AG04450 (cell line): ENCODE results near the gene WASL. TPM values are rescaled to one million over a fixed set of nuclear protein-coding genes. Genes with fewer than 3 reads are reported as not detected.
"Not testable (repeated sequence)": the region's sequence is repeated elsewhere in the genome, so short reads cannot be mapped to it uniquely, and the experiment has no call there.

Experiments
- CTCF ChIA-PET: fragments of 300-600, 350-600 bp; formaldehyde crosslinking; extraction: SDS; loops from one replicate; lab custom pipeline; 2022; ENCODE audit warnings: antibody characterized with exemption, inconsistent platforms; lab: Charles Lee
- POLR2A ChIA-PET: fragments of 350-600 bp; formaldehyde crosslinking; extraction: SDS; loops from one replicate; lab custom pipeline; 2021; ENCODE audit warnings: antibody characterized with exemption, inconsistent platforms; lab: Yijun Ruan, JAX
- DNase-seq: peaks from one replicate; pipeline ENCODE4 v3.0.0-alpha.2; 2011; ENCODE audit warnings: low read depth, low spot score
- H3K27ac ChIP-seq: one replicate; pipeline ENCODE4 v1.5.1; 2012; ENCODE audit warnings: low read depth, low read length, control low read depth
- H3K27me3 ChIP-seq: one replicate; pipeline ENCODE4 v1.6.0; 2012; ENCODE audit warnings: low read length; ENCODE audit not compliant: control insufficient read depth, insufficient read depth
- H3K4me3 ChIP-seq: 2 replicates; pipeline ENCODE4 v1.5.1; 2011; ENCODE audit warnings: mild to moderate bottlenecking, low read depth, low read length, control low read depth
- H3K9me3 ChIP-seq: 2 replicates; pipeline ENCODE4 v1.5.1; 2012; ENCODE audit warnings: low read length; ENCODE audit not compliant: control insufficient read depth, insufficient read depth
- polyA plus RNA-seq: library from polyadenylated mRNA; depleted of rRNA; stranded (reverse); fragments of >200 nt; gene quantifications from 2 replicates; pipeline ENCODE4 v1.2.3, GENCODE V29; 2011
- TF ChIP-seq, protein P1 (sequence below): IDR thresholded peaks from 2 replicates; pipeline ENCODE4 v1.5.1; 2011; ENCODE audit warnings: low read depth, low read length, control low read depth, inconsistent platforms

WASL gene
- polyA plus RNA-seq, 1 experiment = 11.9 TPM

DNA sequence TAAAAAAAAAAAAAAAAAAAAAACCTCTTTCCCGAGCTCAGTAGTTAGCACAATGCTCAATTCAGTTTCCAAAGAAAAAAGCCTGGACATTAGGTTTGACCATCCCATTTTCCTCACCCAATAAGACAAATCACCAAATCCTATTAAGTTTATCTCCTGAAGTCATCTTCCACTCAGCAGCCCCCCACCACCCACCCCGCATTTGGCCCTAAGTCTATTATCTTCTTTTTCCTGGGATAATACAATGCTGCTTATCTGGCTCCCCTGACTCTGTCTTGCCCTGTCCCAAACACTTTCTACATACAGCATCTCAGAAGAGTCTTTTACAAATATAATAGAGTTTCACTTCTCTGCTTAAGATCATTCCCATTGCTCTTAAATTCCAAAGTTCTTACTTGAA is 110.9 kb downstream of the WASL start:
- CTCF ChIA-PET = interaction anchor here (0.6 to 6.8 kb wide), 6 partner anchors 43 to 1208 kb away, joined by 3 to 78 read pairs (median 12); no protein-coding TSS in a partner anchor
- no peak for DNase-seq
- no peaks in the 10 kb centered on the region for H3K9me3 ChIP-seq
- no peak overlapping the region for H3K27ac ChIP-seq
- H3K4me3 ChIP-seq = no peak overlapping the region
- TF ChIP-seq, protein P1, sequence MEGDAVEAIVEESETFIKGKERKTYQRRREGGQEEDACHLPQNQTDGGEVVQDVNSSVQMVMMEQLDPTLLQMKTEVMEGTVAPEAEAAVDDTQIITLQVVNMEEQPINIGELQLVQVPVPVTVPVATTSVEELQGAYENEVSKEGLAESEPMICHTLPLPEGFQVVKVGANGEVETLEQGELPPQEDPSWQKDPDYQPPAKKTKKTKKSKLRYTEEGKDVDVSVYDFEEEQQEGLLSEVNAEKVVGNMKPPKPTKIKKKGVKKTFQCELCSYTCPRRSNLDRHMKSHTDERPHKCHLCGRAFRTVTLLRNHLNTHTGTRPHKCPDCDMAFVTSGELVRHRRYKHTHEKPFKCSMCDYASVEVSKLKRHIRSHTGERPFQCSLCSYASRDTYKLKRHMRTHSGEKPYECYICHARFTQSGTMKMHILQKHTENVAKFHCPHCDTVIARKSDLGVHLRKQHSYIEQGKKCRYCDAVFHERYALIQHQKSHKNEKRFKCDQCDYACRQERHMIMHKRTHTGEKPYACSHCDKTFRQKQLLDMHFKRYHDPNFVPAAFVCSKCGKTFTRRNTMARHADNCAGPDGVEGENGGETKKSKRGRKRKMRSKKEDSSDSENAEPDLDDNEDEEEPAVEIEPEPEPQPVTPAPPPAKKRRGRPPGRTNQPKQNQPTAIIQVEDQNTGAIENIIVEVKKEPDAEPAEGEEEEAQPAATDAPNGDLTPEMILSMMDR = no peak
- POLR2A ChIA-PET = no interaction called here
- peaks cover 3% of the 10 kb centered on the region for H3K27me3 ChIP-seq

GRCh38 chr7:123637203-123637602 is 111.6 kb downstream of the WASL start:
- Histone ChIP-seq H3K27ac (no peak overlapping the region), H3K27me3 (peaks cover 3% of the 10 kb centered on the region), H3K9me3 (no peaks in the 10 kb centered on the region), H3K4me3 (no peak overlapping the region)
- ChIA-PET POLR2A (no interaction called here), CTCF (interaction anchor here (0.7 to 6.8 kb wide), 8 partner anchors 42 to 234 kb away, joined by 3 to 78 read pairs (median 8); no protein-coding TSS in a partner anchor)
- DNase-seq = no peak
- TF ChIP-seq, protein P1 = no peak

DNA sequence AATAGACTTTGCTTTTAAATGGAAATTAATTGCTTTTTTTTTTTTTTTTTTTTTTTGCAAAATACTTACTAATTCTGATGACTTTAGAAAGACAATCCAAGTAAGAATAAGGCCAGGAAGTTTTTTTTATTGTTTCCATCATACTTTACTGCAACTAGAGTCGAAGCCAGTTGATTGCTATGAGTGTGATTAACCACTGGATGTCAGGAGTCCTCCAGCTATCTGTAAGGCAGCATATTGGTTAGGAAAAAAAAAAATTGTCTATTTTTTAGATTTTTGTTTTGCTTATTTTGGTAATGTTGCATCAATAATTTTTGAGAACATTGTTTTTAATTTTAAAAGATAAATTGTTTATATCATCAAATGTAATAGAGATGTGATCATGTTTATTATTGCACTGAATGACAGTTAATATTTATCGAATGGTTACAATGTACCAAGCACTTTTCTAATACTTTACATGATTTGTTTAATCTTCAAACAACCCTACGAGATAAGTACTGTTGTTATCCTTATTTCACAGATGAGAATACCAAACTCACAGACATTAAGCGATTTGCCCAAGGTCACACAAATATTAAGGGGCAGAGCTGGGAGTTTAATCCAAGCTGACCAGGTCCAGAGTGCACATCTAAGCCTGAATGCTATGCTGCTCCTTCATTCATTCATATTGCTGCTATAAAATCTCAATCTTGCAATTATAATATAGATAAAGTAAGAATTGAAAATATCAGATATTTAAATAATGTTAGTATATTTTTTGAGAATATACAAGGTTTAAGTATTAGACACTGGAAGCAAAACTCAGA is 113.0 kb downstream of the WASL start:
- ChIA-PET CTCF (interaction anchor here (0.6 to 6.8 kb wide), 22 partner anchors 9 to 570 kb away, joined by 3 to 78 read pairs (median 4); no protein-coding TSS in a partner anchor), POLR2A (no interaction called here)
- TF ChIP-seq, protein P1 = peak; percentile 71
- no peak overlapping the region for H3K27ac ChIP-seq
- no peak for DNase-seq
- H3K4me3 ChIP-seq = no peak overlapping the region
- H3K9me3 ChIP-seq = no peaks in the 10 kb centered on the region
- peaks cover 3% of the 10 kb centered on the region for H3K27me3 ChIP-seq

DNA sequence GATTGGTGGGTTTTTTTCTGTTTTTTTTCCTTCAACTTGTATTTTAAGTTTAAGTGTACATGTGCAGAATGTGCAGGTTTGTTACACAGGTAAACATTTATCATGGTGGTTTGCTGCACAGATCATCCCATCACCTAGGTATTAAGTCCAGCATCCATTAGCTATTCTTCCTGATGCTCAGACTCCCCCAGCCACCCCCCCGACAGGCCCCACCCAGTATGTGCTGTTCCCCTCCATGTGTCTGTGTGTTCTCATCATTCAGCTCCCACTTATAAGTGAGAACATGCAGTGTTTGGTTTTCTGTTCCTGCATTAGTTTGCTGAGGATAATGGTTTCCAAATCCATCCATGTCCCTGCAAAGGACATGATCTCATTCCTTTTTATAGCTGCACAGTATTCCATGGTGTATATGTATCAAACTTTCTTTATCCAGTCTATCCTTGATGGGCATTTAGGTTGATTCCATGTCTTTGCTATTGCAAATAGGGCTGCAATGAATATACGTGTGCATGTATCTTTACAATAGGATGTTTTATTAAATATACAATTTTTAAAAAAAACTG is 114.7 kb downstream of the WASL start:
- H3K27ac ChIP-seq, H3K9me3 ChIP-seq, DNase-seq, POLR2A ChIA-PET, H3K4me3 ChIP-seq, H3K27me3 ChIP-seq: not testable (repeated sequence)
- CTCF ChIA-PET = interaction anchor here (2.6 to 6.8 kb wide), 2 partner anchors 10 to 231 kb away, joined by 12 to 78 read pairs; no protein-coding TSS in a partner anchor

- CTCF ChIA-PET = interaction anchor here (6.8 kb wide), 1 partner anchor 232 kb away, joined by 78 read pairs; no protein-coding TSS in a partner anchor
- TF ChIP-seq, protein P1 = no peak
- peaks cover 2% of the 10 kb centered on the region for H3K27me3 ChIP-seq
- no peak for DNase-seq
- no peak overlapping the region for H3K4me3 ChIP-seq
- H3K27ac ChIP-seq = no peak overlapping the region
- POLR2A ChIA-PET = no interaction called here
- no peaks in the 10 kb centered on the region for H3K9me3 ChIP-seq
Observed at GRCh38 chr7:123633553-123633952, 115.2 kb downstream of the WASL start.
